ENCODE results near the gene FANCL.
"Not testable (repeated sequence)": the region's sequence is repeated elsewhere in the genome, so short reads cannot be mapped to it uniquely, and the experiment has no call there.

- TF ChIP-seq, protein P1, sequence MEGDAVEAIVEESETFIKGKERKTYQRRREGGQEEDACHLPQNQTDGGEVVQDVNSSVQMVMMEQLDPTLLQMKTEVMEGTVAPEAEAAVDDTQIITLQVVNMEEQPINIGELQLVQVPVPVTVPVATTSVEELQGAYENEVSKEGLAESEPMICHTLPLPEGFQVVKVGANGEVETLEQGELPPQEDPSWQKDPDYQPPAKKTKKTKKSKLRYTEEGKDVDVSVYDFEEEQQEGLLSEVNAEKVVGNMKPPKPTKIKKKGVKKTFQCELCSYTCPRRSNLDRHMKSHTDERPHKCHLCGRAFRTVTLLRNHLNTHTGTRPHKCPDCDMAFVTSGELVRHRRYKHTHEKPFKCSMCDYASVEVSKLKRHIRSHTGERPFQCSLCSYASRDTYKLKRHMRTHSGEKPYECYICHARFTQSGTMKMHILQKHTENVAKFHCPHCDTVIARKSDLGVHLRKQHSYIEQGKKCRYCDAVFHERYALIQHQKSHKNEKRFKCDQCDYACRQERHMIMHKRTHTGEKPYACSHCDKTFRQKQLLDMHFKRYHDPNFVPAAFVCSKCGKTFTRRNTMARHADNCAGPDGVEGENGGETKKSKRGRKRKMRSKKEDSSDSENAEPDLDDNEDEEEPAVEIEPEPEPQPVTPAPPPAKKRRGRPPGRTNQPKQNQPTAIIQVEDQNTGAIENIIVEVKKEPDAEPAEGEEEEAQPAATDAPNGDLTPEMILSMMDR (IDR thresholded peaks at IDR 0.05; ENCODE audit: insufficient read depth, low read length), result not testable (repeated sequence)
- TF ChIP-seq, protein P2, sequence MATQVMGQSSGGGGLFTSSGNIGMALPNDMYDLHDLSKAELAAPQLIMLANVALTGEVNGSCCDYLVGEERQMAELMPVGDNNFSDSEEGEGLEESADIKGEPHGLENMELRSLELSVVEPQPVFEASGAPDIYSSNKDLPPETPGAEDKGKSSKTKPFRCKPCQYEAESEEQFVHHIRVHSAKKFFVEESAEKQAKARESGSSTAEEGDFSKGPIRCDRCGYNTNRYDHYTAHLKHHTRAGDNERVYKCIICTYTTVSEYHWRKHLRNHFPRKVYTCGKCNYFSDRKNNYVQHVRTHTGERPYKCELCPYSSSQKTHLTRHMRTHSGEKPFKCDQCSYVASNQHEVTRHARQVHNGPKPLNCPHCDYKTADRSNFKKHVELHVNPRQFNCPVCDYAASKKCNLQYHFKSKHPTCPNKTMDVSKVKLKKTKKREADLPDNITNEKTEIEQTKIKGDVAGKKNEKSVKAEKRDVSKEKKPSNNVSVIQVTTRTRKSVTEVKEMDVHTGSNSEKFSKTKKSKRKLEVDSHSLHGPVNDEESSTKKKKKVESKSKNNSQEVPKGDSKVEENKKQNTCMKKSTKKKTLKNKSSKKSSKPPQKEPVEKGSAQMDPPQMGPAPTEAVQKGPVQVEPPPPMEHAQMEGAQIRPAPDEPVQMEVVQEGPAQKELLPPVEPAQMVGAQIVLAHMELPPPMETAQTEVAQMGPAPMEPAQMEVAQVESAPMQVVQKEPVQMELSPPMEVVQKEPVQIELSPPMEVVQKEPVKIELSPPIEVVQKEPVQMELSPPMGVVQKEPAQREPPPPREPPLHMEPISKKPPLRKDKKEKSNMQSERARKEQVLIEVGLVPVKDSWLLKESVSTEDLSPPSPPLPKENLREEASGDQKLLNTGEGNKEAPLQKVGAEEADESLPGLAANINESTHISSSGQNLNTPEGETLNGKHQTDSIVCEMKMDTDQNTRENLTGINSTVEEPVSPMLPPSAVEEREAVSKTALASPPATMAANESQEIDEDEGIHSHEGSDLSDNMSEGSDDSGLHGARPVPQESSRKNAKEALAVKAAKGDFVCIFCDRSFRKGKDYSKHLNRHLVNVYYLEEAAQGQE (IDR thresholded peaks at IDR 0.05; ENCODE audit: insufficient replicate concordance, low read depth), result not testable (repeated sequence)
- TF ChIP-seq POLR2AphosphoS5 (IDR thresholded peaks at IDR 0.05; ENCODE audit: low read depth); SPI1 (IDR thresholded peaks at IDR 0.05; ENCODE audit: borderline replicate concordance, low read depth); GABPA (IDR thresholded peaks at IDR 0.05; ENCODE audit: low read depth): not testable (repeated sequence)
Measured at GRCh38 chr2:58210951-58211568, 30.1 kb downstream of the FANCL start.

Measured in HL-60 (cell line).